ENCODE data around the gene CHRNE.
A peak's percentile ranks its signal among the peaks of the same experiment; 100 is the strongest.

Gene CHRNE

GRCh38 chr17:4901648-4902344 lies 1.1 kb downstream of the CHRNE start:
- DNase-seq = peak; percentile 83

GRCh38 chr17:4901108-4901647 lies 1.7 kb downstream of the CHRNE start:
- DNase-seq = no peak

GRCh38 chr17:4900231-4901107 lies 2.4 kb downstream of the CHRNE start:
- peak; percentile 62 for DNase-seq

GRCh38 chr17:4899341-4900230 lies 3.3 kb downstream of the CHRNE start, which contains the start of gene C17orf107:
TSS of gene C17orf107 (plus strand) at chr17:4899536. CDS start at chr17:4899763, 227 bp downstream.
- peak; percentile 99 for DNase-seq

GRCh38 chr17:4898927-4899326 lies 4.0 kb downstream of the CHRNE start:
- no peak for DNase-seq

- DNase-seq = no peak
Measured at GRCh38 chr17:4898351-4898750, 4.5 kb downstream of the CHRNE start.

- no peak for DNase-seq
Measured at GRCh38 chr17:4897785-4898184, 5.1 kb downstream of the CHRNE start.

- DNase-seq = no peak
Measured at GRCh38 chr17:4897198-4897687, 5.7 kb downstream of the CHRNE start.

GRCh38 chr17:4896332-4897197 lies 6.3 kb downstream of the CHRNE start:
- DNase-seq = no peak

- peak; percentile 74 for DNase-seq
Measured at GRCh38 chr17:4895657-4896331, 7.1 kb downstream of the CHRNE start.

GRCh38 chr17:4895121-4895520 lies 7.8 kb downstream of the CHRNE start:
- no peak for DNase-seq

GRCh38 chr17:4893721-4894560 lies 9.0 kb downstream of the CHRNE start:
- no peak for DNase-seq

GRCh38 chr17:4893272-4893671 lies 9.6 kb downstream of the CHRNE start:
- no peak for DNase-seq

GRCh38 chr17:4892499-4893221 lies 10.2 kb downstream of the CHRNE start:
- no peak for DNase-seq

GRCh38 chr17:4891411-4892410 lies 11.2 kb downstream of the CHRNE start:
- no peak for DNase-seq

GRCh38 chr17:4887581-4887980 lies 15.3 kb downstream of the CHRNE start:
- DNase-seq = no peak

GRCh38 chr17:4886830-4887229 lies 16.1 kb downstream of the CHRNE start:
- DNase-seq = no peak

- DNase-seq = no peak
Measured at GRCh38 chr17:4884489-4884888, 18.4 kb downstream of the CHRNE start.
